ENCODE data around the gene ANKLE2. TPM values are rescaled to one million over a fixed set of nuclear protein-coding genes. Genes with fewer than 3 reads are reported as not detected.

ANKLE2 gene
- total RNA-seq, 4 donors from 2014 or later, result 57.9 to 94.5 (median 60.5) TPM

GRCh38 chr12:132736378-132736777, 25.3 kb downstream of the ANKLE2 start:
- intact Hi-C loops (cut with DNase I; ENCODE audit: low total_unique reads), result no loop called here
- H3K4me3 ChIP-seq (ENCODE audit: low read depth, poor library complexity, severe bottlenecking), result no peak overlapping the region
- WGBS, 2 donors, result 84 to 90% methylated on average over 12 of the region's 12 CpGs
- TF ChIP-seq, protein P1, sequence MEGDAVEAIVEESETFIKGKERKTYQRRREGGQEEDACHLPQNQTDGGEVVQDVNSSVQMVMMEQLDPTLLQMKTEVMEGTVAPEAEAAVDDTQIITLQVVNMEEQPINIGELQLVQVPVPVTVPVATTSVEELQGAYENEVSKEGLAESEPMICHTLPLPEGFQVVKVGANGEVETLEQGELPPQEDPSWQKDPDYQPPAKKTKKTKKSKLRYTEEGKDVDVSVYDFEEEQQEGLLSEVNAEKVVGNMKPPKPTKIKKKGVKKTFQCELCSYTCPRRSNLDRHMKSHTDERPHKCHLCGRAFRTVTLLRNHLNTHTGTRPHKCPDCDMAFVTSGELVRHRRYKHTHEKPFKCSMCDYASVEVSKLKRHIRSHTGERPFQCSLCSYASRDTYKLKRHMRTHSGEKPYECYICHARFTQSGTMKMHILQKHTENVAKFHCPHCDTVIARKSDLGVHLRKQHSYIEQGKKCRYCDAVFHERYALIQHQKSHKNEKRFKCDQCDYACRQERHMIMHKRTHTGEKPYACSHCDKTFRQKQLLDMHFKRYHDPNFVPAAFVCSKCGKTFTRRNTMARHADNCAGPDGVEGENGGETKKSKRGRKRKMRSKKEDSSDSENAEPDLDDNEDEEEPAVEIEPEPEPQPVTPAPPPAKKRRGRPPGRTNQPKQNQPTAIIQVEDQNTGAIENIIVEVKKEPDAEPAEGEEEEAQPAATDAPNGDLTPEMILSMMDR (IDR thresholded peaks at IDR 0.05), result no peak
- TF ChIP-seq POLR2A (IDR thresholded peaks at IDR 0.05), result no peak
- DNase-seq (ENCODE audit: low spot score in 2 of 2), result no peak

DNA sequence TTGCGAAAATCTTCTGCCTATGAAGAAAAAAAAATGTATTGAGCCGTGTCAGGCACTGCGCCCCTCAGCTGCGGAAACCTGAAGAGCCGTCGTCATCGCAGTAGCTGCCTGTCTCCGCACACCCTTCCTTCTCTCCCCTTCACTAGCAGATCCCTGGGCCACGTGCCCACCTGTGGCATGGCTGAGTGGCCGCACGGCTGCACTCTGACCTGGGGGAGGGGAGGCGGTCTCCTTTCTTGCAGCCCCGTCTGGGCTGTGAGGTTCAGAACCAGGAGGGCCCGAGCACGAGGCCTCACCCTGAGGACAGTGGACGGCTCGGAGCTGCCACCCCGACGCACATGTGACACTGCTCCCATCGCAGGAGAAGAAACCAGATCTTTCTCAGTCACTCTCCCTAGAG, 26.1 kb downstream of the ANKLE2 start:
- no peak overlapping the region for H3K4me3 ChIP-seq (ENCODE audit: low read depth, poor library complexity, severe bottlenecking)
- no peak for TF ChIP-seq POLR2A (IDR thresholded peaks at IDR 0.05)
- TF ChIP-seq, protein P1 (IDR thresholded peaks at IDR 0.05), result no peak
- no peak for DNase-seq (ENCODE audit: low spot score in 2 of 2)
- intact Hi-C loops (cut with DNase I; ENCODE audit: low total_unique reads), result no loop called here
- 86 to 91% methylated on average over 20 of the region's 20 CpGs for WGBS, 2 donors

- TF ChIP-seq, protein P1 (IDR thresholded peaks at IDR 0.05), result no peak
- TF ChIP-seq POLR2A (IDR thresholded peaks at IDR 0.05), result no peak
- intact Hi-C loops (cut with DNase I; ENCODE audit: low total_unique reads), result no loop called here
- 77 to 79% methylated on average over 10 of the region's 10 CpGs for WGBS, 2 donors
- no peak for DNase-seq (ENCODE audit: low spot score in 2 of 2)
- H3K4me3 ChIP-seq (ENCODE audit: low read depth, poor library complexity, severe bottlenecking), result no peak overlapping the region
These were observed 27.4 kb downstream of the ANKLE2 start for GRCh38 chr12:132734206-132734605.

GRCh38 chr12:132731574-132731973, 30.1 kb downstream of the ANKLE2 start:
- DNase-seq (ENCODE audit: low spot score in 2 of 2), result no peak
- intact Hi-C loops (cut with DNase I; ENCODE audit: low total_unique reads), result no loop called here
- TF ChIP-seq, protein P1 (IDR thresholded peaks at IDR 0.05), result no peak
- no peak for TF ChIP-seq POLR2A (IDR thresholded peaks at IDR 0.05)
- 89 to 90% methylated on average over 17 of the region's 17 CpGs for WGBS, 2 donors
- H3K4me3 ChIP-seq (ENCODE audit: low read depth, poor library complexity, severe bottlenecking), result no peak overlapping the region

DNA sequence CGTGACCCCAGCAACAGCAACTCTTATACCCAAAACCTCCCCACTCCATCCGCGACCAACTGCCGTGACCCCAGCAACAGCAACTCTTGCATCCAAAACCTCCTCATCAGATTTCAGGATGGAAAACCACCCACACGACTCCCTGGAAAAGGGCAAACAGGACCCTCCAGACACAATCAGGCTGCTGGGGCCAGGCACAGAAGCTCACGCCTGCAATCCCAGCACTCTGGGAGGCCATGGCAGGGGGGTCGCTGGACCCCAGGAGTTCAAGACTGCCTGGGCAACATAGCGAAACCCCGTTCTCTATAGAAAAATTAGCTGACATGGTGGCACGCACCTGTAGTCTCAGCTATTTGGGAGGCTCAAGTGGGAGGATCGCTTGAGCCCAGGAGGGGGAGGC, 31.3 kb downstream of the ANKLE2 start:
- no peak for DNase-seq (ENCODE audit: low spot score in 2 of 2)
- no peak overlapping the region for H3K4me3 ChIP-seq (ENCODE audit: low read depth, poor library complexity, severe bottlenecking)
- intact Hi-C loops (cut with DNase I; ENCODE audit: low total_unique reads), result no loop called here
- TF ChIP-seq, protein P1 (IDR thresholded peaks at IDR 0.05), result no peak
- TF ChIP-seq POLR2A (IDR thresholded peaks at IDR 0.05), result no peak
- WGBS, 2 donors, result 89 to 95% methylated on average over 11 of the region's 11 CpGs

All from lower leg skin (tissue), 4 donors.